ENCODE data around the gene BANP. TPM values are rescaled to one million over a fixed set of nuclear protein-coding genes. Genes with fewer than 3 reads are reported as not detected.
"Not testable (repeated sequence)": the region's sequence is repeated elsewhere in the genome, so short reads cannot be mapped to it uniquely, and the experiment has no call there.

BANP gene
- total and polyA plus RNA-seq, 11 donors = 7.2 to 20.7 (median 13.3) TPM

GRCh38 chr16:87933140-87933495, 18.1 kb upstream of the BANP start:
- intact Hi-C loops (cut with DNase I) = no loop called here
- no peak for TF ChIP-seq POLR2A (IDR thresholded peaks at IDR 0.05)
- no peak for TF ChIP-seq CTCF (IDR thresholded peaks at IDR 0.05)
- ATAC-seq = no peak
- 92 to 97% (median 96%) methylated on average over 3 of the region's 3 CpGs for WGBS, 4 donors
- no peak overlapping the region for H3K27ac ChIP-seq
- no peaks in the 10 kb centered on the region for H3K4me1 ChIP-seq
- no peaks in the 10 kb centered on the region for H3K9me3 ChIP-seq
- no peaks in the 10 kb centered on the region for H3K36me3 ChIP-seq
- H3K27me3 ChIP-seq = no peaks in the 10 kb centered on the region
- no peak overlapping the region for H3K4me3 ChIP-seq
- DNase-seq = no peak

- H3K27me3 ChIP-seq; H3K4me3 ChIP-seq; H3K27ac ChIP-seq; ATAC-seq; DNase-seq; intact Hi-C loops (cut with DNase I); H3K36me3 ChIP-seq; H3K4me1 ChIP-seq; H3K9me3 ChIP-seq: not testable (repeated sequence)
- WGBS, 4 donors = 82 to 84% (median 83%) methylated on average over 18 to 19 of the region's 19 CpGs
These were observed 16.3 kb upstream of the BANP start for GRCh38 chr16:87934752-87935425.

GRCh38 chr16:87936016-87936374, 15.2 kb upstream of the BANP start:
- H3K27me3 ChIP-seq; H3K27ac ChIP-seq; H3K4me3 ChIP-seq; H3K4me1 ChIP-seq; ATAC-seq; DNase-seq; H3K9me3 ChIP-seq; intact Hi-C loops (cut with DNase I); H3K36me3 ChIP-seq: not testable (repeated sequence)
- 87 to 94% (median 89%) methylated on average over 14 of the region's 14 CpGs for WGBS, 4 donors

- DNase-seq (no peak), ATAC-seq (peak in 2 of 4 donors; percentile 20)
- H3K4me1 ChIP-seq = no peaks in the 10 kb centered on the region
- TF ChIP-seq CTCF (IDR thresholded peaks at IDR 0.05) = no peak
- no peak for TF ChIP-seq POLR2A (IDR thresholded peaks at IDR 0.05)
- intact Hi-C loops (cut with DNase I) = no loop called here
- H3K9me3 ChIP-seq = no peaks in the 10 kb centered on the region
- H3K4me3 ChIP-seq = no peak within 1 kb of the TSS
- no peaks in the 10 kb centered on the region for H3K36me3 ChIP-seq
- H3K27me3 ChIP-seq = no peaks in the 10 kb centered on the region
- no peak within 1 kb of the TSS for H3K27ac ChIP-seq
- 82 to 89% (median 89%) methylated on average over 14 to 15 of the region's 15 CpGs for WGBS, 4 donors
These were observed 14.6 kb upstream of the BANP start, which contains the start of gene CA5A for GRCh38 chr16:87936375-87937230. CA5A (minus strand) TSS chr16:87936529; CDS start chr16:87936450, 79 bp downstream.

- DNase-seq; H3K4me1 ChIP-seq; H3K4me3 ChIP-seq; H3K9me3 ChIP-seq; H3K27ac ChIP-seq; H3K27me3 ChIP-seq; H3K36me3 ChIP-seq; ATAC-seq; intact Hi-C loops (cut with DNase I): not testable (repeated sequence)
- 84 to 89% (median 87%) methylated on average over 7 of the region's 7 CpGs for WGBS, 4 donors
These were observed 14.0 kb upstream of the BANP start for GRCh38 chr16:87937231-87937542.

All from heart left ventricle (tissue), 16 donors.